SIG-M5 treated with dmso at 0.1 percent for 504 hours (cell line): ENCODE data around the gene MRGPRX4.
"Not testable (repeated sequence)": the region's sequence is repeated elsewhere in the genome, so short reads cannot be mapped to it uniquely, and the experiment has no call there.

Experiments used
- DNase-seq: peaks from one replicate; lab custom pipeline; 2025; ENCODE audit not compliant: unreplicated experiment; lab: John Stamatoyannopoulos, UW

MRGPRX4 gene

GRCh38 chr11:18172666-18173065, at the start of gene MRGPRX4:
Gene MRGPRX4 (plus strand): TSS chr11:18172837. CDS start chr11:18173257, 420 bp downstream.
- no peak for DNase-seq

- DNase-seq = not testable (repeated sequence)
Observed at GRCh38 chr11:18131115-18131514, 41.5 kb upstream of the MRGPRX4 start.

GRCh38 chr11:18132341-18132740, 40.3 kb upstream of the MRGPRX4 start, which contains the start of gene MRGPRX3:
Gene MRGPRX3 (plus strand): TSS chr11:18132571. CDS start chr11:18137203, 4,632 bp downstream.
- no peak for DNase-seq

- DNase-seq = no peak
Observed at GRCh38 chr11:18135308-18135707, 37.3 kb upstream of the MRGPRX4 start.

- no peak for DNase-seq
Observed at GRCh38 chr11:18137186-18137800, 35.3 kb upstream of the MRGPRX4 start.

- no peak for DNase-seq
Observed at GRCh38 chr11:18140145-18140544, 32.5 kb upstream of the MRGPRX4 start.

- no peak for DNase-seq
Observed at GRCh38 chr11:18144243-18144642, 28.4 kb upstream of the MRGPRX4 start.

GRCh38 chr11:18145025-18145424, 27.6 kb upstream of the MRGPRX4 start:
- DNase-seq = no peak

- no peak for DNase-seq
Observed at GRCh38 chr11:18145837-18146236, 26.8 kb upstream of the MRGPRX4 start.

GRCh38 chr11:18151581-18151980, 21.1 kb upstream of the MRGPRX4 start:
- no peak for DNase-seq

GRCh38 chr11:18168372-18168771, 4.3 kb upstream of the MRGPRX4 start:
- no peak for DNase-seq

GRCh38 chr11:18171377-18172000, 1.1 kb upstream of the MRGPRX4 start:
- DNase-seq = peak; percentile 0

GRCh38 chr11:18173225-18173866, 709 bp downstream of the MRGPRX4 start:
- no peak for DNase-seq

GRCh38 chr11:18188796-18189195, 16.2 kb downstream of the MRGPRX4 start:
- no peak for DNase-seq

GRCh38 chr11:18189476-18190245, 17.0 kb downstream of the MRGPRX4 start:
- DNase-seq = not testable (repeated sequence)

- DNase-seq = peak; percentile 11
Observed at GRCh38 chr11:18191376-18191775, 18.7 kb downstream of the MRGPRX4 start.

- DNase-seq = no peak
Observed at GRCh38 chr11:18193010-18193409, 20.4 kb downstream of the MRGPRX4 start.

GRCh38 chr11:18196532-18196931, 23.9 kb downstream of the MRGPRX4 start:
- DNase-seq = no peak

- DNase-seq = not testable (repeated sequence)
Observed at GRCh38 chr11:18197738-18198137, 25.1 kb downstream of the MRGPRX4 start.

GRCh38 chr11:18203723-18204122, 31.1 kb downstream of the MRGPRX4 start:
- DNase-seq = peak; percentile 3

GRCh38 chr11:18204220-18204619, 31.6 kb downstream of the MRGPRX4 start:
- no peak for DNase-seq
